ENCODE results near the gene MAP1B.

The MAP1B gene

DNA sequence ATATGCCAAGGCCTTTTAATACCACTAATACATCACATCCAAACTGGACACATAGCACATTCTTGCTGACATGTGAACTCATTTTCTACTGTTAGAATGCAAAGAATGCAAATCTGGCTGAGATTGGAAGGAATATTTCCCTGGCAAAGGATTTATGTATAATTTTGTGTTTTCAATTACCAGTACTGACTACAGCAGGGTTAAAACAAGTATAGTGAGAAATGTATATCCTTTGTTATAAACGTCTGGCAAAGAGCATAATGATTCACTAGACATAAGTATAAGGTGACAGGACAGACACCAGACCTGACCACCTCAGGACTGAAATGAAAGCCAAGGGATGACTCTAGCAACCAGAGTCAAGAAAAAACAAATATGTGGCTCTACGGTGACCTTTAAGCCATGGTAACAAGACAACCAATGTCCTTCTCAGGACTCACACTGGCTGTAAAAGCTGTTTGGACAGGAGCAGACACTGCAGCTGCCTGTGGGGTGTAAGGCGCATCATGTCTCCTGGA lies 117.7 kb downstream of the MAP1B start:
- DNase-seq (ENCODE audit: low spot score) = peak; percentile 22

DNA sequence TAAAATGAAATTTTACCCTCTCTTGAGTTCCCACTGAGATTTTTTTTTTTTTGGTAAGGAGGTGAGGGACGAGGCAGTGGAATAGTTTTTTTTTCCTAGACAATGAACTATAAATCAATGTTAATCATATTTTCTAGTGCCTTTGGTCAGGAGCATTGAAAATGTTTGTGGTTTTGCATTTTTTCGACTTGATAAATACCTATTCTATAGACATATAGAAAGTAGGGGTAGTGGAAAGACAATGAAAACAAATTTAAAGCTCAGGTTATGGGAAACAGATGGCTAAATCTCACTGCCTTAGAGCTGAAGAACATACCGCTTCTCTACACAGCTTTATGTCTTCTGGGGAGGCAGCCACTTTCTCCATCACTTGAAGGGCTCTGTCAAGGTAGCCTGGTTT lies 118.5 kb downstream of the MAP1B start:
- no peak for DNase-seq (ENCODE audit: low spot score)

DNA sequence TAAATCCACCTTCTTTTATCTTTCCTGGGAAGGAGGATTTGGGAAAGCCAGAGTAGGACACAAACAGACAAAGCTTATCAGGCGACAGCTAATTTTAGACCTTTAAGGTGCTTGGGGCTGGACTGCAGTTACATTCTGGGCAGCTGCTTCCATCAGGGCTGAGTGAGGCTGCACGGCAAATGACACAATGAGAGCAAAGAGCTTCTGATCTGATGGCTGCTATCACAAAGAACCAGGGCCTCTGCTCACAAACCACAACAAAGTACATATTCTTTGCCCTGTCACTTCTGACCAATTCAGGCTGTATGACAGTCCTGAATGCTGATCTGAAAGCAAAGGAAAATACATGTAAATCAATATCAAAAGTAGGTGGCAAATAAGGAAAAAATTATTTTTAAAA lies 119.7 kb downstream of the MAP1B start:
- no peak for DNase-seq (ENCODE audit: low spot score)

DNA sequence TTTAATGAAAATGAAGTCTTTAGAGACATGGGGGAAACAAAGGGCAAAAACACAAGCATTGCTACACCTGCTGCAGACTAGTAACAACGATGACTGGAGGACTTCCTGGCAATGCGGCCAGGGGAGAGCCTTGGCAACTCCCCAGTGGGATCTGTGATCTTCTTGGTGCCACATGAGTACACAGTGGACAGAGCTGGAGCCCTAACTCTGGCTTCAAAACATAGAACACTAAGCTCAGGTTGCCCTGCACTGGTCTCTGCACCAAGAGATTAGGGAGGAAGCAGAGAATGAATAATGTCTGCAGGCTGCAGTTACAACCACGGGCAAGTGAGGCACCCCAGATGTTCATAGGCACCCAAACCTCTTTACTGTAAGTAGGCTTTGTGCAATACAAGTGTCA lies 121.7 kb downstream of the MAP1B start:
- no peak for DNase-seq (ENCODE audit: low spot score)

GRCh38 chr5:72231991-72232703 lies 124.9 kb downstream of the MAP1B start:
- no peak for DNase-seq (ENCODE audit: low spot score)

DNA sequence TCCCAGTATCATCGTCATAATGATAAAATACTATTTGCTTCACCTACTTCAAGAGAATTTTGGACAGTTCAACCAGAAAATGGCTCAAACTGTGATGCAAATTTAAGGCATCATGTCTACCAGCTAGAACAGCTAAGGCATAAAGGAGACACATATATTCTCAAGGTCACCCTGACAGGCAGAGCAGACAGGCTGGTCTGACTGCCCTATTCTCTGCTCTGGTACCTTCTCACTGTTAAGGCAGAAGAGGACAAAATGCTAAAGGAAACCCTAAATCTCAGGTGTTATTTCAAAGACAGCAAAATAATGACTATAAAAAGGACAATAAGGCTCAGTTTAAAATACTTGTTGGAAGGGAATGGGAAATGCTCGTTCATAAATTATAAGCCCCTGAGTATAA lies 125.6 kb downstream of the MAP1B start:
- no peak for DNase-seq (ENCODE audit: low spot score)

- DNase-seq (ENCODE audit: low spot score) = no peak
Observed at GRCh38 chr5:72233835-72234234, 126.6 kb downstream of the MAP1B start.

GRCh38 chr5:72234265-72234700 lies 127.0 kb downstream of the MAP1B start:
- DNase-seq (ENCODE audit: low spot score) = peak; percentile 19

DNA sequence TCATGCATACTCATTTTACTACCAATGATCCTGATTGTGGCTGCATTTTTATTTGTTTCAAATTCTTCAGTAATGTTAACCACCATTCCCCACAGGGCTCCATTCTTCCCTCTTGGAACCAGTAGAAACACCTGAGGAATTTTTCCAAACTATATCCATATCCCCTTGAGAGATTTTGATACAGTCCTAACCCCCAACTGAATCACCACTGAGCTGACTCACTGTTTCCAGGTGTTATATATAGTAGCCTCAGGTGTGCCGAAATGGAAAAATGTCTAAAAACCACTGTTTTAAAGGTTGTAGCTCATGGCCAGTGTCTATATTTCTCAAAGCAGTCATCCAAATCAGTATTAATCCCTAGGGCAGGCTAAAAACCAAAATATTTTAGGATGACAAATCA lies 127.6 kb downstream of the MAP1B start:
- no peak for DNase-seq (ENCODE audit: low spot score)

DNA sequence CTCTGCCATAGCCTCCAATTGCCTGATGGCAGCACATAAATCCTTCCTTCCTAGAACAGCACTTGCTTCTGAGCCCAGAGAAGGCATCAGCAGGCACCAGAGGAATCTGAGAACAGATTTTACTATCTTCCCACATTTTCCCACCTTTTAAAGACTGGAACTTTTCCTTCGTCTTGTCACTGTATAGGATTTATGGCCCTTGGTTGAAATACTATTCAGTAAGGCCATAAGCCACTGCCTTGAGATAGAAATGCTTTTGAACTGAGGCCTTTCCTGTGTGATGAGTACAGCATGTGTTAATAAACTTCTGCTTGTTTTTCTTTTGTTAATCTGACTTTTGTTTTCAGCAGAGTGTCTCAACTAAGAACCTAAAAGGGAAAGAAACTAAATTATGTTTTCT lies 128.4 kb downstream of the MAP1B start:
- no peak for DNase-seq (ENCODE audit: low spot score)

DNA sequence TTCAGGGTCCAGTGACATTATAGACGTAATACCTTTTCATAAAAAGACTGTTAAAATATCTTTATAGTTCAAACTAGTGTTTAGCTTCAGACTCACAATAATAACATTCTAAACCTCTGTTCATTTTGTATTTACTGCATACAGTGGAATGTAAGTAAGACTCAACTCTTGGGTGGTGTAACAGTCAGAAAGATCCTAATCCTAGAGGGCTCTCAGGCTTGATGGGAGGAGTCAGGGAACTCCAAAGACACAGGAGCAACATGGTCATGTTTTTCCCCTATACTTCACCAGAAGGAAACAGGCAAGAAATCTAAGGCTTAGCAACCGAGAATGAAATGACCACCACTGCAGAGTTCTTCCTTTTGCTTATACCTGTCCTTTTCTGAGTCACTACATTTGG lies 130.1 kb downstream of the MAP1B start:
- no peak for DNase-seq (ENCODE audit: low spot score)

DNA sequence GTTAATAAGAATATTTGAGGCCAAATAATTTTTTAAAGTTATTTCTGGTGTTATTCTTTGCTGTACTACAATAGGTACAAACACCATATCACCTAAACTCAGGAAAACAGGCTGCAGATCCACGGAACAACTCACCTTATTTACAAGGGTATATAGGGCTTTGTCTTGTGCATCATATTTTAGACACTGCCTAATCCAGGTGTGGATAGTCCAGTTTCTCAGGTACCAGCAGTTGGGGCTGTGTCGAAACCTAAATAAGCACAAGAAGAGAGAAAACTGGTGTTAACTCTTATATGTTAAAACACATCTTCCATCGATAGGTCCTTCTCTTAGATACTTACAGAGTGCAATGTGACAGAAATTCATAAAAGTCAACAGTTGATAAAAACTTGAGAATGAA lies 130.6 kb downstream of the MAP1B start:
- DNase-seq (ENCODE audit: low spot score) = no peak

GRCh38 chr5:72238712-72239445 lies 131.6 kb downstream of the MAP1B start:
- DNase-seq (ENCODE audit: low spot score) = no peak

GRCh38 chr5:72241346-72242003 lies 134.2 kb downstream of the MAP1B start:
- no peak for DNase-seq (ENCODE audit: low spot score)

- DNase-seq (ENCODE audit: low spot score) = no peak
Observed at GRCh38 chr5:72242796-72243475, 135.7 kb downstream of the MAP1B start.

GRCh38 chr5:72243706-72244105 lies 136.4 kb downstream of the MAP1B start:
- no peak for DNase-seq (ENCODE audit: low spot score)

GRCh38 chr5:72244862-72245371 lies 137.6 kb downstream of the MAP1B start:
- DNase-seq (ENCODE audit: low spot score) = peak; percentile 27

DNA sequence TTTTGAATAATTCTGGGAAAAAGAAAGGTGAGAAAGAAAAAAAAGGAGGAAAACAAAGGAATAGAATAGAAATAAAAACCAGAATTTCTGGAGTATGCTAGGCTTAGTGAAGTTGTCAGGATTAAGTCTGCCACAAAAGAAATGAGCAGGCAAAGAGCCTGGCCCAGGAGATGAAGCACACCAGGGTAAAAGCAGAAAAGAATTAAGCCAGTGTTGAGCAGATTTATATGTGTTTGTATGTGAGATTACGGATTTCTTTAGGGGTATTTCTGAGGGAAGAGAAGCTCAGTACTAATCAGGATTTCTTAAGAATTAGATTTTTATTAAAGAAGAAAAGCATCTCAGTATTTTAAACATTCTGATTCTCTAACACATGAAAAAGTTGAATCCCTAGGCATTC lies 138.3 kb downstream of the MAP1B start:
- no peak for DNase-seq (ENCODE audit: low spot score)

- DNase-seq (ENCODE audit: low spot score) = no peak
Observed at GRCh38 chr5:72245951-72246532, 138.8 kb downstream of the MAP1B start.

DNA sequence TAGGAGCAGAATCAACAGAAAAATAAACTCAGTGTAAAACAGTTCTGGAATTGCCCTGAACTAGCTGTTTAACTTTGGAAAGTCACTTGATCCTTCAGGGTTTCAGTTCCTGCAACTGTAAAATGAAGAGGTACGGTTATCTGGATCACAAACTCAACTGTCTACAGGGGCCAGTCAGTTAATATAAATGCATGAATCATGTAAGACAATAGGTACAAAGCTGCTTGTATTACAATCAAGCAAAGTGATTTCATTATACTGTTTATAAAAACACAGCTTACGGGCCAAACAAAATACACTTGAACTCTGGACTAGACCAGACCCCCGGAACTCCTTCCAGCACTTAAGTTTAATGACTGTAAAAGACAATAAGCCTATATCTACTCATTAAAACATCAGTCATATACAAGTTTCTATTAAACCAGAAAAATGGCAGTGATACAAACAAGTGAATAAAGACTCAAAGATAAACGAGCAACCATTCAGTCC lies 139.7 kb downstream of the MAP1B start:
- no peak for DNase-seq (ENCODE audit: low spot score)

- DNase-seq (ENCODE audit: low spot score) = peak; percentile 50
Observed at GRCh38 chr5:72248410-72248981, 141.2 kb downstream of the MAP1B start.
